GM18508 (cell line): ENCODE data around the gene KRT74.

ENCODE experiments used
- ATAC-seq: cut with Tn5 transposase; IDR thresholded peaks from one replicate; pipeline ENCODE4 v1.9.1; 2021; ENCODE audit warnings: moderate number of reproducible peaks; ENCODE audit not compliant: insufficient read depth, unreplicated experiment

Gene KRT74

DNA sequence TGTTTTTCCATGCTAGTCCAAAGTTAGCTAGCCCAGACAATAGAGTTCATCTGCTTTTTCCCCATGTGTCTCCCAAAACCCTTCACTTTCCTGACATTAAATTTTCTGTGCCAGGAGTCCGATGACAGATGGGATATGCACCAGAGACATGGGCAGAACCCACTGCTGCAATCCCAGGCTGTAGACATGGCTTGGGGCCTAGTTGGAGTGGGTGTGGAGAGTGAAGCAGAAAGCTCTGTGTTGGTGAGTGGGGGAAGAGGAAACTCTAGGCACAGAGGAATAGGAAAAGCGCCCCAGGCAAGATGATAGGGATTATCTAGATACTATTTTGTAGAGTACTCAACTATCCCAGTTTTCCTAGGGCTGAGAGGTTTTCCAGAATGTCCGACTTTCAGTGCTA is 4.8 kb upstream of the KRT74 start:
- ATAC-seq: no peak

DNA sequence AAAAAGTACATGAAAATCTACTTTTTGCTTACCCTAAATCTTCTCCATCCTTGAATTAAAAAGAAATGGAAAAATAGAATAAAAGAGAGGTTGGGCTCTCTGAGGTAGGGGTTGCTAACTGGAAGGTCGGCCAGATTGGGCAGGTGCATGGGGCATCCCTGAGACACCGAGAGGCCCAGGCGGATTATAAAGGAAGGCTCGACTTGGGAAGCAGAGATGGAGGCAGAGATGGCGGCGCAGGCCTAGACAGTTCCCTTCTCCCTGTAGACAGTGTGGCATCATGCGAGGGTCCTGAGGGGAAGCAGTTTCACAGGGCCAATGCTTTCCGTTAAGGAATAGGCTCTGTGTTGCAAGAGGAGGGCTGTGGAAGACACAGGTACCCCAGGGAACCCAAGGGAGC is 3.7 kb upstream of the KRT74 start:
- ATAC-seq: no peak

- no peak for ATAC-seq
These were observed 2.3 kb upstream of the KRT74 start for GRCh38 chr12:52575948-52576347.

DNA sequence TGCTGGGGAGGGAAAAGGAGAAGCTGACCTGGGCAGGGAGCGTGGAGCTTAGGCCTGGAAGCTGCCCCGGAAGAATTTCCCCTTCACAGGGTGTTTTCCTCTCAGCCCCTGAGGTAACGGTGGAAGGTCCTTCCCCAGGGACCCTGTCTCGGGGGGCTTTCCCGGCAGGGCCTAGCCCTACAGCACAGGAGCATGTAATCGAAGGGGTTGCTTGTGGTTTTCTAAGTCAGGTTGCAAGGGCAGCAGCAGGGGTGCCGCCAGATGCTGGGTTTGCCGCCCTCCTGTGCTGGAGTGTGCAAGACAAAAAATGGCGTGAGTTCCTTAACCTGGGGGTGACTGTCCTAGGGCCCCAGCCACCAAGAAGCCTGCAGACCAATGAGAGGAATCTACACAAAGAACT is 1.6 kb upstream of the KRT74 start:
- ATAC-seq: no peak

- no peak for ATAC-seq
These were observed 337 bp downstream of the KRT74 start for GRCh38 chr12:52573306-52573705.

GRCh38 chr12:52570511-52570910 is 3.1 kb downstream of the KRT74 start:
- ATAC-seq: no peak

GRCh38 chr12:52568111-52568510 is 5.5 kb downstream of the KRT74 start:
- no peak for ATAC-seq

- no peak for ATAC-seq
These were observed 6.8 kb downstream of the KRT74 start for GRCh38 chr12:52566847-52567291.

DNA sequence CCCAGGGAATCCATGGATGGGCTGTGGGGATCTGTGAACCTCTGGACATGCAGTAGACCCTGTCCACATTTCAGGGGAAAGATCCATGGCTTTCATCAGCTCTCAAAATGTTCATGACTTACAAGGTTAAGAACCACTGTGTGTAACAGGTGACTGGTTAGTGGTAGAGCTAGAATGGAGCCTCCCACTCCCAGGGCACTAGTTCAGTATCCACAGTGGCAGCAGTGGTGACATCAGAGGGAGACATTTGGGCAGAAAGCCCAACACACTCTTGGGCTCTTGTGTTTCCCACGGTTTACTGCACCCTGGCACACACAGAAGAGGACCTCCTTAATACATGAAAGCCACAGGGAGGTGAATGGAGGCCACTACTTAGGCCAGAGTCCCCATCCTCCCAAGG is 9.1 kb downstream of the KRT74 start:
- no peak for ATAC-seq

GRCh38 chr12:52561880-52562449 is 11.7 kb downstream of the KRT74 start:
- ATAC-seq: no peak

GRCh38 chr12:52559979-52560378 is 13.7 kb downstream of the KRT74 start:
- ATAC-seq: no peak

GRCh38 chr12:52558781-52559445 is 14.7 kb downstream of the KRT74 start:
- ATAC-seq: no peak

DNA sequence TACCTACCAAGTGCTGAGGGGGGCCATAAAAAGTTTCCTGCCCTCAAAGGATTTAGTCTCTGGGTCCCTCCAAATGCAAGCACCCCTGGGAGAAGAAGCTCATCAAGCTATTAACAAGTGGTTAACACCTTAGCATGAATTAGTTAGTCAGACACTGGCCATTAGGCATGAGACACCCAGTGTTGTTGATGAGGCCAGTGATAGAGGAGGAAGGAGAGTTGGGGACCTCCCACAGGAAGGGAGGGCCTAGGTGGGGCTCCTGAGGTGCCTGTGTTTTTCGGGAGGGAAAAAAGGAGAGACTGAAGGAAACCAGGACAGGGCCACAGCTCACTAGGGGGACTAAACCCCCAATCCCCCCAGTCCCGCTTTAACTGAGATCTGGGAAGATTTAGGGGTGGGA is 16.2 kb downstream of the KRT74 start:
- no peak for ATAC-seq

GRCh38 chr12:52555577-52555976 is 18.1 kb downstream of the KRT74 start:
- no peak for ATAC-seq

DNA sequence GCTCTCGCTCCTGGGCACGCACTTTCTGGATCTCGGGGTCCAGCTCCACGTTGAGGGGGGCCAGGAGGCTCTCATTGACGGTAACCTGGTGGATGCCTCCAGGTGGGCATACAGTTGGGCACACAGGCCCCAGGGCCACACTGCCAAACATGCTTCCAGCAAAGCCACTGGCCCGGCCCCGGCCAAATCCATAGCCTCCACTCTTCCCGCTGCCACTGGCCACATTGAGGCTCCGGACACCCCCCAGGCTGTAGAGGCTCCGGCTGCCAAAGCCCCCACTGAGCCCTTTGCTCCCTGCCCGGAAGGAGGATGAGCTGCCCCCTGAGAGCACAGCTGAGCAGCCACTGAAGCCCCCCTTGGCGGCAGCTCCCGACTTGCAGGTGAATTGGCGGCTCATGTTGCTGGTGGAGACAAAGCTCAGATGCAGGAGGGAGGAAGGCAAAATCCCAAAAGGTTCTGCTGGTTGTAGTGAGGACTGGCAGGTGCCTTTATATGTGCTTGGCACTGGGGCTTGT is 20.9 kb downstream of the KRT74 start, which contains the start of gene KRT71:
Gene KRT71, minus strand, starts transcription at position 465 of the 515 bp plus-strand sequence. Its CDS starts 68 bp downstream, at position 397.
- ATAC-seq: no peak

DNA sequence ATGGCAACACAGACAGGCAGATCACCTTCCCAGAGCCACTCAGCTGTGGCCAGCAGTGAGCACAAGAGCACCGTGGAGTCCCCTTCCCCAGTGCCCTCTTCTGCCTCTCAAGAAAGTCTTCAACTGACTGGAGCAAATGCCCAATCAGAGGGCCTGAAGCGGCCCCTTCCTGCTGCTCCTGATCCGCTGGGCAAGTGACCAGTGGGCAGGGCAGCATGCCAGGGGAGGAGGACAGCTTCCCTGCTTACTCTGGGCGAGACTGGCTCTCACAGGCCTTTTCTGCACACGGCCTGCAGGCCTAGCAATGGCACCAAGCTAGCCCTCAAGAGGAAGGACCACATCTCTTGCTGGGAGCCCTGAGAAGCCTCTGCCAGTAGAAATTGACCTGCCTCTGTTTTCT is 21.6 kb downstream of the KRT74 start:
- ATAC-seq: no peak

GRCh38 chr12:52551216-52551865 is 22.3 kb downstream of the KRT74 start:
- no peak for ATAC-seq

DNA sequence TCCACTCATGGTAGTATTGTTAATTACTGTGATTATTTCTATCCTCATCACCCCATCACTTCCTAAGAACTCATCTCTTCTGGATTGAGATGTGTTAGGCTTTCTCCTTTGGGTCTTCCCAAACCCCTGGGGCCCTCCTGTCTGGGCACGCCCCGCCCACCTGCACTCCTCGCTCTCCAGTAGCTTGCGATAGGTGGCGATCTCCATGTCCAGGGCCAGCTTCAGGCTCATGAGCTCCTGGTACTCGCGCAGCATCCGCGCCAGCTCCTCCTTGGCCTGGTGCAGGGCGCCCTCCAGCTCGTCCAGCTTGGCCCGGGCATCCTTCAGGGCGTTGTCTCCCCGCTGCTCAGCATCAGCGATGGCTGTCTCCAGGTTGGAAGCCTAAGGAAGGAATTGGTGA is 27.5 kb downstream of the KRT74 start:
- no peak for ATAC-seq

- no peak for ATAC-seq
These were observed 29.4 kb downstream of the KRT74 start for GRCh38 chr12:52543985-52544883.

DNA sequence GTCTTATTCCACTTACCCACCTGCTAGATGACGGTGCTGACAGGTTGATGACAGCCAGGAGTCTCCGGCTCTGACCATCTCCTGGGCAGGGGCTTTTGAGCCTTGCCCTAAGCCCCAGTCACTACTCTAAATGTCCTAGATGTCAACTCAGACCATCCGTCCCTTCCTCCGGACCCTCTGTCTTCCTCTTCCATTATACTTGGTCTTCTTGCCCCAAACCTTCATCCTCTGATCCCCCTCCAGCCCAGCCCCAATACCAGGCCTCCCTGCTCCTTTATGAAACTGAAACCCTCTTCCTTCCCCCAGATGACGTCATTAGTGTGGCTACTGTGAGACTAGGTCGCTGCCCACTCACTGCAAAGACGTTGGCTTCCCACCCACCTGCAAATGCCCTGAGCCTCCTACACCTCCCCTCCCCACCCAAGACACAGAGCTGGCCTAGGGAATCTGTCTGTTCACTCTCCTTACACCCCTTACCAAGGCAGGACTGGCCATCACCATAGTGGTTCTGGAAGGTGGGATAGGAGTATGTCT is 30.8 kb downstream of the KRT74 start:
- ATAC-seq: no peak
